ENCODE data around the gene GALNT14. TPM values are rescaled to one million over a fixed set of nuclear protein-coding genes. Genes with fewer than 3 reads are reported as not detected.

Gene GALNT14
- total RNA-seq, 1 donor from 2014 or later = 2.1 TPM

DNA sequence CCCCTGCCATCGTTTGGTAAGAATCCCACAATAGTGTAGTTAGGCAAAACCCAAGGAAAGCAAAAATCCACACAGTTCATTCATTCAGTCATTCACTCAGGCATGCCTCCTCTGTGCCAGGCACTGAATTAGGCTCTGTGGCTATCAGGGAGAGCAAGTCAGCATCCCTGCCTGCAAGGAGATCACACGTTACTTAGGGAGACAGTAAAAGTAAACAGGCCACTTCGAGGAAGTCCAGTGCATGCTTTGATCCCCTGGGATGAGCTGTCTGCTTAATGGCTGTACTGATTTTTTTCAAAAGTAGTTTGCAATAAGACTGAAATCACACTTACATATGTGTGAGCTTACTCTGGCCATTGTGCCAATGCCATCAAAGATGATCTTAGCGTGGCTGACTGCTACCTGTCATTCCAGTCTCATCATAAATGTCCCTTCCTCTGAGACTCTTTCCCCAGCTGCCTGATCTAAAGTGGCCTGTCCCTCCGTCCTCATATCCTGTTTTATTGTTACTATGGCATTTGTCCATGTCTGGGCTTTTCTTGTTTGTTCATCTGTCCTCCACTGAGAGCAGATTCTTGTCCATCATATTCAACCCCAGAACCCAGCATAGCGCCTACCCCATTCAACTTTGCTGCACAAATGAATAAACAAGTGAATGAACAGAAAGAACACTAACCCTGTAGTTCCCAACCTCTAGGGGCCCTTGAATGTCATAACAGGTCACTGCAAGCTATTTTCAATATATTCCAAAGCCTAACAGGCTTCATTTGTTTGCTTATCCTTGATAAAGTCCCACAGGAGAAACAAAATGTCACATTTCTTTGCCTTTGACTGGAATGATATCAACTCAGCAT is 84.1 kb downstream of the GALNT14 start:
- no peak for FAIRE-seq

DNA sequence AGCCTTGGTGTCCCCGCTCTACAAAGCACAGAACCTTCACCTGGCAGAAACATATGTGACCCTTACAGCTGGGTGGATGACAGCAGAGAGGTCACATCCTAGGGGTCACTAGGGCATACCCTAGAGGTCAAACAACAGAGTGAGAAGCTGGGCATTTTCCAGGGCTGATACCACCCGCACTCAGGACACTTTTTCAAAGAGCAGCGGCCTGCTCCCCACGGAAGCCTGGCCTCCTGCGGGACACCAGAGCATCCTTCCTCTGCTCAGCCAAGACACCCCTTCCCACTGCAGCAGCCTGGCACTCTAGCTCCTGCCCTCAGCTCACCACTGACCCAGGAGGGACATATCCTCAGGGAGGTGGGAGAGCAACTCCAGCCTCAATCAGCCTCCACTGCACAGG is 86.0 kb downstream of the GALNT14 start:
- no peaks in the 10 kb centered on the region for H4K20me1 ChIP-seq (ENCODE audit: insufficient read depth, low read length)
- H3K4me1 Mint-ChIP-seq (ENCODE audit: low read depth, unreplicated experiment) = no peaks in the 10 kb centered on the region
- no peaks in the 10 kb centered on the region for H3K4me1 ChIP-seq (ENCODE audit: insufficient read depth, low read length)
- H3K9me3 ChIP-seq (ENCODE audit: insufficient read depth, low read depth, low read length) = no peaks in the 10 kb centered on the region
- no peak overlapping the region for H3K4me3 ChIP-seq (ENCODE audit: insufficient read depth, low read depth, low read length)
- H3K27ac ChIP-seq (ENCODE audit: low read depth, low read length) = no peak overlapping the region
- H3K36me3 Mint-ChIP-seq (ENCODE audit: low read depth, unreplicated experiment) = no peaks in the 10 kb centered on the region
- no peaks in the 10 kb centered on the region for H3K36me3 ChIP-seq (ENCODE audit: insufficient read depth, low read length)
- no peak overlapping the region for H2AFZ ChIP-seq (ENCODE audit: low read depth, low read length)
- H3K9me3 Mint-ChIP-seq (ENCODE audit: unreplicated experiment) = no peaks in the 10 kb centered on the region
- no peak overlapping the region for H3K27ac Mint-ChIP-seq (ENCODE audit: unreplicated experiment)
- peaks cover 7% of the 10 kb centered on the region for H3K27me3 Mint-ChIP-seq (ENCODE audit: low read depth, unreplicated experiment)
- no peaks in the 10 kb centered on the region for H3K27me3 ChIP-seq (ENCODE audit: insufficient read depth, low read length)
- H3K79me2 ChIP-seq (ENCODE audit: insufficient read depth, low read length) = no peaks in the 10 kb centered on the region
- no peak for TF ChIP-seq CTCF (IDR thresholded peaks at IDR 0.05; ENCODE audit: insufficient read depth, low read depth, low read length)
- no peak for TF ChIP-seq EZH2 (IDR thresholded peaks at IDR 0.05; ENCODE audit: insufficient read depth, low read length)
- no peak overlapping the region for H3K9ac ChIP-seq (ENCODE audit: low read length)
- no peak overlapping the region for H3K4me3 Mint-ChIP-seq (ENCODE audit: unreplicated experiment)
- FAIRE-seq (no peak), DNase-seq (ENCODE audit: low read depth) (no peak)
- H3K4me2 ChIP-seq (ENCODE audit: low read length) = no peak overlapping the region

More for the DNA sequence above, 84.1 kb downstream of the GALNT14 start:
- no peak for DNase-seq (ENCODE audit: low read depth)
- Histone ChIP-seq H3K4me2 (ENCODE audit: low read length) (no peak overlapping the region), H3K27ac (ENCODE audit: low read depth, low read length) (no peak overlapping the region), H3K79me2 (ENCODE audit: insufficient read depth, low read length) (no peaks in the 10 kb centered on the region), H3K36me3 (ENCODE audit: insufficient read depth, low read length) (no peaks in the 10 kb centered on the region), H2AFZ (ENCODE audit: low read depth, low read length) (no peak overlapping the region), H3K9me3 (ENCODE audit: insufficient read depth, low read depth, low read length) (no peaks in the 10 kb centered on the region), H3K4me1 (ENCODE audit: insufficient read depth, low read length) (no peaks in the 10 kb centered on the region), H3K27me3 (ENCODE audit: insufficient read depth, low read length) (no peaks in the 10 kb centered on the region), H3K9ac (ENCODE audit: low read length) (no peak overlapping the region), H3K4me3 (ENCODE audit: insufficient read depth, low read depth, low read length) (no peak overlapping the region), H4K20me1 (ENCODE audit: insufficient read depth, low read length) (no peaks in the 10 kb centered on the region)
- TF ChIP-seq CTCF (IDR thresholded peaks at IDR 0.05; ENCODE audit: insufficient read depth, low read depth, low read length) = no peak
- no peak for TF ChIP-seq EZH2 (IDR thresholded peaks at IDR 0.05; ENCODE audit: insufficient read depth, low read length)
- Mint-ChIP-seq H3K9me3 (ENCODE audit: unreplicated experiment) (no peaks in the 10 kb centered on the region), H3K4me1 (ENCODE audit: low read depth, unreplicated experiment) (no peaks in the 10 kb centered on the region), H3K27me3 (ENCODE audit: low read depth, unreplicated experiment) (peaks cover 2% of the 10 kb centered on the region), H3K4me3 (ENCODE audit: unreplicated experiment) (no peak overlapping the region), H3K27ac (ENCODE audit: unreplicated experiment) (no peak overlapping the region), H3K36me3 (ENCODE audit: low read depth, unreplicated experiment) (no peaks in the 10 kb centered on the region)
